DND-41 (cell line): ENCODE data around the gene IRX2.

Experiments used
- ATAC-seq: fragments of 200-7000 bp; cut with Tn5 transposase; 3 replicates; pipeline ENCODE4 v1.9.1; 2021; ENCODE audit warnings: low read depth; ENCODE audit not compliant: insufficient read depth
- DNase-seq: peaks from one replicate; pipeline ENCODE4 v3.0.0-alpha.2; 2020
- H2AFZ ChIP-seq: 2 replicates; pipeline ENCODE4 v1.6.0; 2012; ENCODE audit warnings: low read depth, low read length
- H3K27ac ChIP-seq: 2 replicates; pipeline ENCODE4 v1.5.1; 2012; ENCODE audit warnings: low read length, inconsistent platforms
- H3K27me3 ChIP-seq: fragments of 200-600 bp; sonication (generic); 2 replicates; pipeline ENCODE4 v1.6.0; 2012; ENCODE audit warnings: low read length, mild to moderate bottlenecking, inconsistent platforms; ENCODE audit not compliant: insufficient read depth, poor library complexity
- H3K36me3 ChIP-seq: 2 replicates; pipeline ENCODE4 v1.5.1; 2012; ENCODE audit warnings: low read length, inconsistent platforms; ENCODE audit not compliant: insufficient read depth
- H3K4me1 ChIP-seq: 2 replicates; pipeline ENCODE4 v1.5.1; 2012; ENCODE audit warnings: mild to moderate bottlenecking, low read length; ENCODE audit not compliant: insufficient read depth
- H3K4me2 ChIP-seq: 2 replicates; pipeline ENCODE4 v1.6.0; 2012; ENCODE audit warnings: mild to moderate bottlenecking, moderate library complexity, low read length, inconsistent platforms; ENCODE audit not compliant: insufficient read depth
- H3K4me3 ChIP-seq, 2 experiments: fragments of 200-600 bp in 1 of 2; shearing (Covaris generic) in 1 of 2; 2 replicates each; pipeline ENCODE4 v1.5.1; 2012 to 2016; ENCODE audit warnings: inconsistent platforms in 2 of 2, low read length in 2 of 2, mild to moderate bottlenecking in 2 of 2, low read depth in 1 of 2, moderate library complexity in 1 of 2
- H3K79me2 ChIP-seq: 2 replicates; pipeline ENCODE4 v1.6.0; 2012; ENCODE audit warnings: low read length, inconsistent platforms; ENCODE audit not compliant: insufficient read depth
- H3K9ac ChIP-seq: 2 replicates; pipeline ENCODE4 v1.6.0; 2012; ENCODE audit warnings: low read depth, mild to moderate bottlenecking, inconsistent platforms, low read length, moderate library complexity
- H3K9me3 ChIP-seq: 2 replicates; pipeline ENCODE4 v1.5.1; 2012; ENCODE audit warnings: low read length, moderate library complexity, mild to moderate bottlenecking, inconsistent platforms; ENCODE audit not compliant: insufficient read depth, severe bottlenecking
- H4K20me1 ChIP-seq: 2 replicates; pipeline ENCODE4 v1.6.0; 2012; ENCODE audit warnings: low read length; ENCODE audit not compliant: insufficient read depth
- EZH2 ChIP-seq: IDR thresholded peaks from 3 replicates; pipeline ENCODE4 v1.6.1; 2012; ENCODE audit warnings: borderline replicate concordance, low read depth, mild to moderate bottlenecking, moderate library complexity, low read length, inconsistent platforms; ENCODE audit not compliant: severe bottlenecking
- TF ChIP-seq, protein P1 (sequence below): IDR thresholded peaks from 2 replicates; pipeline ENCODE4 v1.5.1; 2012; ENCODE audit warnings: borderline replicate concordance, low read length, moderate library complexity, mild to moderate bottlenecking; ENCODE audit not compliant: poor library complexity, severe bottlenecking; ENCODE audit errors: extremely low read depth

The IRX2 gene

DNA sequence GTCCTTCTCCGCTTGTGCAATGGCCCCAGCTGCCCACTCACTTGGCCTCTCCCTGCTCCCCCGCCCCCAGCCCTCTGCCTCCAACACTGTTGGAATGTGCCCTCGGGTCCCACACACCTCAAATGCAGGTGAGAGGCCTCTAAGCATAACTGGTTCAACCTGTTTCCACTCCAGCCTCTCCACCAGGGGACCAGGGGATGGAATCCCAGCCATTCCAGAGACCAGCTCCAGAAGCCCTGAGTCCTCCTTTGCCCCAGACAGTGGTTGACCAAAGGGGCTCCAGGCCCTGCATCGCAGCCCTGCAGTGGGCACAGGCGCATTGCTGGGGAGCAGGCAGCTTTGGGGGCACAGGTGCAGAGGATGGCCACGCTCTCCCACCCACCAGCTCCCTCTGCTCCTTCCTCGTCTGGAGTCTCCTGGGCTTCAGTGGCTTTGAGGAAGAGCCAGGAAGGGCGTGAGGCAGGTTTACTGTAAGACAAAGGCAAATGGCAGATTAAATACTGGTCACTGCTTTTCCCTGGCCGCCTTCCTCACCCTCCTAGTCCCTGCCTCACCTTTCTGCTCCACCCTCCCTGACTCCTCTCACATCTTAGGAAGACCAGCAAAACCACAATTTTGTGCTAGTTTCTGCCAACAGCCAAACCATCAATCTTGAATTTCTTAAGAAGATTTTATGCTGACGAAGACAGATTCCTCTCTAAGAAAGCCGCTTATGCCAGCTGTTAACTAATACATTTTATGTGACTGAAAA lies 29.1 kb upstream of the IRX2 start:
- no peak for TF ChIP-seq EZH2
- TF ChIP-seq, protein P1, sequence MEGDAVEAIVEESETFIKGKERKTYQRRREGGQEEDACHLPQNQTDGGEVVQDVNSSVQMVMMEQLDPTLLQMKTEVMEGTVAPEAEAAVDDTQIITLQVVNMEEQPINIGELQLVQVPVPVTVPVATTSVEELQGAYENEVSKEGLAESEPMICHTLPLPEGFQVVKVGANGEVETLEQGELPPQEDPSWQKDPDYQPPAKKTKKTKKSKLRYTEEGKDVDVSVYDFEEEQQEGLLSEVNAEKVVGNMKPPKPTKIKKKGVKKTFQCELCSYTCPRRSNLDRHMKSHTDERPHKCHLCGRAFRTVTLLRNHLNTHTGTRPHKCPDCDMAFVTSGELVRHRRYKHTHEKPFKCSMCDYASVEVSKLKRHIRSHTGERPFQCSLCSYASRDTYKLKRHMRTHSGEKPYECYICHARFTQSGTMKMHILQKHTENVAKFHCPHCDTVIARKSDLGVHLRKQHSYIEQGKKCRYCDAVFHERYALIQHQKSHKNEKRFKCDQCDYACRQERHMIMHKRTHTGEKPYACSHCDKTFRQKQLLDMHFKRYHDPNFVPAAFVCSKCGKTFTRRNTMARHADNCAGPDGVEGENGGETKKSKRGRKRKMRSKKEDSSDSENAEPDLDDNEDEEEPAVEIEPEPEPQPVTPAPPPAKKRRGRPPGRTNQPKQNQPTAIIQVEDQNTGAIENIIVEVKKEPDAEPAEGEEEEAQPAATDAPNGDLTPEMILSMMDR: no peak
- H3K27ac ChIP-seq: peak overlapping the region; percentile 32; the same call in 1 of the 2 replicates
- H3K4me2 ChIP-seq: no peak overlapping the region
- H3K79me2 ChIP-seq: no peaks in the 10 kb centered on the region
- H3K4me1 ChIP-seq: peaks cover 38% of the 10 kb centered on the region
- H3K27me3 ChIP-seq: no peaks in the 10 kb centered on the region
- H3K4me3 ChIP-seq: no peak overlapping the region
- no peak overlapping the region for H3K9ac ChIP-seq
- ATAC-seq (no peak), DNase-seq (no peak)
- peaks cover 11% of the 10 kb centered on the region for H3K9me3 ChIP-seq
- H2AFZ ChIP-seq: peak overlapping the region; percentile 53; the same call in 1 of the 2 replicates
- H3K36me3 ChIP-seq: no peaks in the 10 kb centered on the region
- H4K20me1 ChIP-seq: no peaks in the 10 kb centered on the region

DNA sequence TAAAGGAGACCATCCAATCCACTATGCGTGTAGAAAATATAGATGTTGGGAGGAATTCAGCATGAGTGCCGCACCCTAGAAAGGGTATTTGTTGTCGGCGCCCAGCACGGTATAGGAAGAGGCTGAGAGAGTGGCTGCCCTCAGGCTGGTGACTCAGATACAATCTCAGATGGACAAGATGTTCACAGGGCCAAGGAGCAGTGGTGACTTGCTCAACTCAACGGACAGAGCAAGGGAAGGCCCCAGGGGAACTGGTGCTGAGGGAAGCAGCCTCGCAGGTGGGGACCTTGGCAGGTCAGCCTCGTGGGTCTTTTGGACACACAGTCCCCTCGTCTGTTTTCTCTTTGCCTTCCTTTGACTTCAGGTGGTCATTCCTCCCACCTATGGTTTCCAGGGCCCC lies 28.0 kb upstream of the IRX2 start:
- Histone ChIP-seq H3K4me2 (no peak overlapping the region), H3K27ac (no peak overlapping the region), H4K20me1 (no peaks in the 10 kb centered on the region), H3K9ac (no peak overlapping the region), H3K9me3 (no peaks in the 10 kb centered on the region), H3K27me3 (no peaks in the 10 kb centered on the region), H3K36me3 (no peaks in the 10 kb centered on the region), H2AFZ (no peak overlapping the region), H3K4me1 (peaks cover 43% of the 10 kb centered on the region), H3K4me3 (no peak overlapping the region), H3K79me2 (no peaks in the 10 kb centered on the region)
- DNase-seq: no peak
- ATAC-seq: no peak
- TF ChIP-seq, protein P1: no peak
- TF ChIP-seq EZH2: no peak

DNA sequence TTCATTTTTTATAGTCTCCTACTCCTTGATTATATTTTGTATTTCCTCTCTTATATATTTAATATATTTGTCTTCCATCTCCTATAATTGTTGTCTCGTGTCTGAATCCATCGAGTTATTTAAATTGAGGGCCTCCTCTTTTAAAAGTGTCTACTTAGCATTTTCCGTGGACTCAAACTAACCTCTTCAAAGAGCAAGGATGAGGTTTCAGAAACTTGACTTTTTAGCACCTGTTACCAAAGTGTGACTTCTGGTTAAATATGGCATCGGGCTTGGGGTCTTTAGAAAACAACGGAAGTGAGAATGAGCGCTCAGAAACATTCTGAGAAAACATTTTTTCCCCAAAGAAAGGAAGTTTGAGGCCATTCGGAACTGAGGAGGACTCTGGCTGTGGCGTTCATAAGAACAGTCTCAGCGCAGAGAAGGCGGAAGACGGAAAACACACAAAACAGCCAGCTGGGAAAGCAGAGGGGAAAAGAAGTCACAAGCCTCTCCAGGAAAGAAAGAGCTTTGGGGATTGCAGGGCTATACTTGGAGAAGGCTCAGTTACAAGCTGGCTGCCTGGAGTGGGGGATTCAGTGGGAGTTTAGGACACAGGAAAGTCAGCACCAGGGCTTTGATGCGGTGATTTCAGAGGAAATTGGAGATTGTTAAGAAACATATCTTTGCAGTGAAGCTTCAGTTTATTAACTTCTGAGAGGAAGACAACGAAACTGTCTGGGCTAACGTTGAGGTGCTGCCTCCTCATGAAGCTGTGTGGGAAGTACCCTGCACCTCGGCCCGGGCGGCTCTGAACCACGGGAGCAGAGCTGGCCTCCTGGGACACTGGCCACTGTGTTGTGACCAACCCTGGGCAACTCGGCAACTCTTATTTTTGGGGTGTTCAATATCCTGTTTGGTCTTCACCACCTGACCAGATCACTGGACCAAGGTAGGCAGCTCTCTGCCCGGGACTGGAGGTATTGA lies 25.1 kb upstream of the IRX2 start:
- Histone ChIP-seq H3K36me3 (no peaks in the 10 kb centered on the region), H3K9me3 (no peaks in the 10 kb centered on the region), H3K4me1 (peaks cover 47% of the 10 kb centered on the region), H3K27me3 (no peaks in the 10 kb centered on the region), H4K20me1 (no peaks in the 10 kb centered on the region), H3K9ac (peak overlapping the region; percentile 64), H3K4me2 (peak overlapping the region; percentile 68), H3K4me3 (peak overlapping the region in 1 of 2 experiments; percentile 56; a peak in 2 of 4 replicates), H2AFZ (peak overlapping the region; percentile 59), H3K27ac (peak overlapping the region; percentile 97), H3K79me2 (no peaks in the 10 kb centered on the region)
- TF ChIP-seq, protein P1: no peak
- ATAC-seq (peak; percentile 86), DNase-seq (peak; percentile 74)
